ENCODE results near the gene NOTCH3.

The NOTCH3 gene

GRCh38 chr19:15122331-15123030 lies 78.3 kb downstream of the NOTCH3 start:
- no peak for DNase-seq

DNA sequence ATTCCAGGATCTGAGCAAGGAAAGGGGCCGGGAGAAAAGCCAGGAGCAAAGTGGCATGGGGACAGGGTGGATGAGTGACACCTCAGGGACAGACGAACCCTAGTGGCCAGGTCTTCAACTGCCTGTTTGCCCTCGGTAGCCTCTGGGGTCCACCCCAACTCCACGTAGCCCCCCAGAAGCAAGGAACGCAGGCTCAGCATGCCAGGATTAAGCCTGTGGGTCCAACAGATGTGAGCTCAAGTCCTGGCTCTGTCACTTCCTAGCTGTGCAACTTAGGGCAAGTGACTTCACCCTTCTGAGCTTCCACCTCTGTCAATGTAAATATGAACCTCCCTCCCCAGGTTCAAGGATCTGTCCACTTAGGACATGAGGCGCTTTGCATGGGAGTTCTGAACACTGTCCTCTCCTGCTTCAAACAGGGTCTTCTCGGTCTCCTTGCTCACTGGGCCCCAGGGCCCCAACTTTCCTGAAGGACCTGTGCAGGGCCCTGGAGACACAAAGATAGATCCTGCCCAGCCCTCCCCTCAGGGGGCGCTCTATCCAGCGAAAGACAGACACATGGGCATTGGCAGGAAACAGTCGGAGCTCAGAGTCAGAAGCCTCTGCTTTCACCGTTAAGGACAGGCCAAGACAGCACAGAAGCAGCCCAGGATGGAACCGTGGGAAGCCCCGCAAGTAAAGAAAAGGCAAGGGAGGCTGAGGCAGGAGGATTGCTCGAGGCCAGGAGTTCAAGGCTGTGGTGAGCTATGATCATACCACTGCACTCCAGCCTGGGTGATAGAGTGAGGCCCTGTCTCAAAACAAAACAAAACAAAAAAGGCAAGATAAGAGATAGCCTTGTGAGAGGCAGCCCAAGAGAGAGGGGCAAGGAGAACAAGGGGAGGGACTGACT lies 80.4 kb downstream of the NOTCH3 start:
- DNase-seq, result no peak

DNA sequence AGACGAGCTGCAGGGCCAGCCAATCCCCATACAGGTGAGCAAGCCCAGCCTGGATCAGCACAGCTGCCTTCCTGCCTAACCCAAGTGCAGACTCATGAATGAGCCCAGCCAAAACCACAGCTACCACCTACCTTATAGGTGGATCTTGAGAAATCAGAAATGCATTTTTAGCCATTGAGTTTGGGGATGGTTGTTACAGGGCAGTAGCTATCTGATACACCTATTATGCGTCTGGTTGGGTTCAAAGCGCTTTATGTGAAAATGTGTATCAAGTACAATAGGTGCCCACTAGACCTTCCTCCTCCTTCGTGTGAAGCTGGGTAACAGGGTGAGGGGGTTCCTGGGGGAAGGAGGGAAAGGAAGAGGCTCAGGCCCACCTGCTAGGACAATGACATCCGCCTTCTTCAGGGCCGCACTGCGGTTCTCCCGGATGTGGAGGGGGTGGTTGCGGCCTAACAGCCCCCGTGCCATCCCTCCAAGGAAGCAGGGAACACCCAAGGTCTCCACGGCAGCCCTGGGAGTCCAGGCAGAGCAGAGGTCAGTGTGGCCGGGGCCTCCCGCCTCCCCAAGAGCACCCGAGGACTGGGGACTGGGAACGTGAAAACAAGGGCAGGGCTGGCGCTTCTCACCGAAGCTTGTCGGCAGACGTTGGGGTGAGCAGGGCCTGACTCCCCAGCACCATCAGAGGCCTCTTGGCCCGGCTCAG lies 81.9 kb downstream of the NOTCH3 start:
- DNase-seq, result no peak

DNA sequence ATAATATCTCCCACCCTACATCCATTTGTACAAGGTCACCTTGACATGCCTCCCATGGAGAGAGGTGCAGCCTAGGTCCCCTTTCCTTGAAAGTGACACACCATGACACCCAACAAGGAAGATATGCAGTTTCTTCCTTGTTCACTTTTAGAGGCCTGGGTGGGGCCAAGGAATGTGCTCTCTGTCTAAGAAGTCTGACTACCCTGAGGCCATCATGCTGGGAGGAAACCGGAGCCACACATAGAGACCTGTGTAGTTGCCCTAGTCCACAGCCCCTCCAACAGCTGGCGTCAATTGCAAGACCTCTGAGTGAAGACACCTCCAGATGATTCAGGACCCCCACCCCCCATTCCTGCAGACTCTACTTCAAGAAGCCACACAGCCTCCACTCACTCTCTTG lies 82.5 kb downstream of the NOTCH3 start:
- DNase-seq, result no peak

- DNase-seq, result no peak
Observed at GRCh38 chr19:15116856-15117255, 83.9 kb downstream of the NOTCH3 start.

GRCh38 chr19:15115762-15116615 lies 84.8 kb downstream of the NOTCH3 start:
- DNase-seq, result no peak

DNA sequence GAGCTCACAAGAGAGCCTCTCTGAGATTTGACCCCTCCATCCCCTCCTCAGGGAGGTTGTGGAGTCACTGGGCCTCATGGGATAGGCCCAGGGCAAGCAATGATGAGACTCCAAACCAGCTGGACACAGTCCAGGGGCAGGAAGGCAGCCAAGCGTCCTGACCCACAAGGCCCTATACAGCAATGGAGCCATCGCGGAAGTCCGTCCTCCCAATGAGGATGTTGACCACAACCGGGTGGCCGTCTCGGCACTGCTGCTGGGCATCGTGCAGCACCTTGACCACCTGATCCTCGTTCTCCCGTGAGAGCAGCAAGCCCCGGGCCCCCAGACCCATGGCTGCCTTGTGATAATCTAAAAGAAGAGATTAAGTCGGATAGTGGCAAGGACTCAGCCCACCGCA lies 85.7 kb downstream of the NOTCH3 start:
- no peak for DNase-seq

GRCh38 chr19:15114153-15114540 lies 86.6 kb downstream of the NOTCH3 start:
- DNase-seq, result no peak

- no peak for DNase-seq
Observed at GRCh38 chr19:15113245-15114152, 87.3 kb downstream of the NOTCH3 start.

DNA sequence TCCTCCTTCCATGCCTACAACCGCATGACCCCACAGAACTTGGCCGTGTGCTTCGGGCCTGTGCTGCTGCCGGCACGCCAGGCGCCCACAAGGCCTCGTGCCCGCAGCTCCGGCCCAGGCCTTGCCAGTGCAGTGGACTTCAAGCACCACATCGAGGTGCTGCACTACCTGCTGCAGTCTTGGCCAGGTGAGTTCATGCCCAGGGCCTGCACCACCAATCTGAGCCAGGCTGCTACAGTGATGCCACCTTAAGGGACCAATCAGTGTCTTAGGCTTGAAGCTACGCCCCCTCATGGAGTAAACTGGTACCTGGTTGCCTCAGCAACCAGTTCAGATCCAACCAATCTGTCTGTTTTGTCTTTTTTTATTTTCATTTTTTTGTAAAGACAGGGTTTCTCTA lies 88.4 kb downstream of the NOTCH3 start:
- DNase-seq, result no peak

DNA sequence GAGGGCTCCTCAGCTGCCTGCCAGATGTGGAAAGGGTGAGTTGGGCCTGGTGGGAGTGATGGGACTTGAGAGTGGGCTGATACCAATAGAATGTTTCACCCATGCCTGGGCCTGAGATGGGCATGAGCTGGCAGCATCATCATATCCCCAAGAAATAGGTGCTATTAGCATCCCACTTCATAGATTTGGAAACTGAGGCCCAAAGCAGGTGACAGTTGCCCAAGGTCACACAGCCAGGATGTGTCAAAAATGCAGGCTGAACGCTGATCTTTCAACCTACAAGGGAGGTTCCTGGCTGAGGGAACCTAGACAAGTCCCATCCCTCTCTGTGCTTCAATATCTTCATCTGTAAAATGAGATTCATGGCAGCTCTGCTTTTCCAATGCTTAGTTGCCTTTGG lies 89.0 kb downstream of the NOTCH3 start:
- no peak for DNase-seq

DNA sequence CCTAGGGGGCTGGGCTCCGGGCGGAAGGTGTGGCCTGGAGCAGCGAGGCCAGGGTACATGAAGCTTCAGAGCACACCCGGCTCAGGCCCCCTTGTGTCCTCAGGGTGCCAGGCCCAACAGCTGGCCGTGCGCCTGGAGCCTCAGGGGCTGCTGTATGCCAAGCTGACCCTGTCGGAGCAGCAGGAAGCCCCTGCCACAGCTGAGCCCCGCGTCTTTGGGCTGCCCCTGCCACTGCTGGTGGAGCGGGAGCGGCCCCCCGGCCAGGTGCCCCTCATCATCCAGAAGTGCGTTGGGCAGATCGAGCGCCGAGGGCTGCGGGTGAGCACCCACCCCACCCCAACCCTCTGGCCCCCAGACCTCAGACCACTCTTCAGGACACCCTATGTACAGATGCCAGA lies 90.4 kb downstream of the NOTCH3 start:
- DNase-seq, result no peak

GRCh38 chr19:15109768-15110417 lies 90.9 kb downstream of the NOTCH3 start:
- DNase-seq, result no peak

Data from GOT3 (cell line).